Calu3 (cell line): ENCODE measurements around the gene HMCN1. TPM values are rescaled to one million over a fixed set of nuclear protein-coding genes. Genes with fewer than 3 reads are reported as not detected.
A peak's percentile ranks its signal among the peaks of the same experiment; 100 is the strongest.

Experiments used
- BruUV-seq: library from RNA; stranded (reverse); fragments of 400-500 nt; replicated peaks from 2 replicates; lab custom pipeline; 2021; lab: Mats Ljungman, UMichigan
- CTCF ChIA-PET: fragments of 300-600 bp; sonication (Branson Sonifier 250); formaldehyde crosslinking; loops from one replicate; lab custom pipeline; 2022; ENCODE audit warnings: antibody characterized with exemption; lab: Charles Lee
- DNase-seq: peaks from one replicate; pipeline ENCODE4 v3.0.0; 2022
- H3K27ac Mint-ChIP-seq: one replicate; pipeline ENCODE4 v1.8.0; 2022; ENCODE audit warnings: mixed read lengths; ENCODE audit not compliant: unreplicated experiment
- H3K27me3 Mint-ChIP-seq: one replicate; pipeline ENCODE4 v1.8.0; 2022; ENCODE audit warnings: mixed read lengths; ENCODE audit not compliant: unreplicated experiment
- H3K36me3 Mint-ChIP-seq: one replicate; pipeline ENCODE4 v1.8.0; 2022; ENCODE audit warnings: mild to moderate bottlenecking, moderate library complexity, mixed read lengths; ENCODE audit not compliant: insufficient read depth, unreplicated experiment
- H3K4me1 Mint-ChIP-seq: one replicate; pipeline ENCODE4 v1.8.0; 2022; ENCODE audit warnings: mild to moderate bottlenecking, low read depth, mixed read lengths; ENCODE audit not compliant: unreplicated experiment
- H3K4me3 Mint-ChIP-seq: one replicate; pipeline ENCODE4 v1.8.0; 2022; ENCODE audit warnings: mild to moderate bottlenecking, low read depth, moderate library complexity, mixed read lengths; ENCODE audit not compliant: unreplicated experiment
- H3K9me3 Mint-ChIP-seq: one replicate; pipeline ENCODE4 v1.8.0; 2022; ENCODE audit warnings: low read depth, mixed read lengths; ENCODE audit not compliant: unreplicated experiment
- intact Hi-C: fragments of 100-400 bp; cut with micrococcal nuclease; formaldehyde crosslinking; loops from one replicate; pipeline ENCODE4 v1.10.0; 2022; ENCODE audit not compliant: unreplicated experiment
- total RNA-seq: library from RNA; stranded (reverse); gene quantifications from 2 replicates; pipeline ENCODE4 v1.2.3, GENCODE V29; 2022
- TF ChIP-seq, protein P1 (sequence below): fragments of 200-600 bp; IDR thresholded peaks from one replicate; pipeline ENCODE4 v1.8.0; 2022; ENCODE audit warnings: antibody characterized with exemption; ENCODE audit not compliant: unreplicated experiment

HMCN1 gene
- total RNA-seq, 1 experiment from 2014 or later: 0.05 TPM

DNA sequence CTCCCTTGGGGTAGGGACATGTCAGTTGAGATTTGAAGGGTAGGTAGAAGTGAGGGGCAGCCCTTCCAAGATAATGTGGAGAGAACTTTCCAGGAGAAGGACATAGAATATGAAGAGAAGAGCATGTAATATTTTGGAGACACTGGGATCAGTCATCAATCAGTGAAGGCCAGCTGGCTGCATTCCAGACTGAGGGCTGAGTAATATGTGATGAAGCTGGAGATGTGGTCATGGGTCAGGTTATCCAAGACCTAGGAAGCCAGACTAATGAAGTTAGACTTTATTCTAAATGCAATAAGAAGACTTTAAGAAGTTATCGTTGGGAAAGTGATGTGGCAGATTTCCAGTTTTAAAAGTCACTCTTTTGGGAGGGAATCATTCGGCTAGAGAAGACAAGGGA, 262.0 kb downstream of the HMCN1 start:
- CTCF ChIA-PET: no interaction called here
- no peaks in the 10 kb centered on the region for H3K9me3 Mint-ChIP-seq
- no peak overlapping the region for H3K27ac Mint-ChIP-seq
- peaks cover 10% of the 10 kb centered on the region for H3K4me1 Mint-ChIP-seq
- no peaks in the 10 kb centered on the region for H3K36me3 Mint-ChIP-seq
- intact Hi-C loops: no loop called here
- BruUV-seq: no TSS peak
- H3K4me3 Mint-ChIP-seq: no peak overlapping the region
- DNase-seq: peak; percentile 14
- TF ChIP-seq, protein P1, sequence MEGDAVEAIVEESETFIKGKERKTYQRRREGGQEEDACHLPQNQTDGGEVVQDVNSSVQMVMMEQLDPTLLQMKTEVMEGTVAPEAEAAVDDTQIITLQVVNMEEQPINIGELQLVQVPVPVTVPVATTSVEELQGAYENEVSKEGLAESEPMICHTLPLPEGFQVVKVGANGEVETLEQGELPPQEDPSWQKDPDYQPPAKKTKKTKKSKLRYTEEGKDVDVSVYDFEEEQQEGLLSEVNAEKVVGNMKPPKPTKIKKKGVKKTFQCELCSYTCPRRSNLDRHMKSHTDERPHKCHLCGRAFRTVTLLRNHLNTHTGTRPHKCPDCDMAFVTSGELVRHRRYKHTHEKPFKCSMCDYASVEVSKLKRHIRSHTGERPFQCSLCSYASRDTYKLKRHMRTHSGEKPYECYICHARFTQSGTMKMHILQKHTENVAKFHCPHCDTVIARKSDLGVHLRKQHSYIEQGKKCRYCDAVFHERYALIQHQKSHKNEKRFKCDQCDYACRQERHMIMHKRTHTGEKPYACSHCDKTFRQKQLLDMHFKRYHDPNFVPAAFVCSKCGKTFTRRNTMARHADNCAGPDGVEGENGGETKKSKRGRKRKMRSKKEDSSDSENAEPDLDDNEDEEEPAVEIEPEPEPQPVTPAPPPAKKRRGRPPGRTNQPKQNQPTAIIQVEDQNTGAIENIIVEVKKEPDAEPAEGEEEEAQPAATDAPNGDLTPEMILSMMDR: no peak
- H3K27me3 Mint-ChIP-seq: no peaks in the 10 kb centered on the region

DNA sequence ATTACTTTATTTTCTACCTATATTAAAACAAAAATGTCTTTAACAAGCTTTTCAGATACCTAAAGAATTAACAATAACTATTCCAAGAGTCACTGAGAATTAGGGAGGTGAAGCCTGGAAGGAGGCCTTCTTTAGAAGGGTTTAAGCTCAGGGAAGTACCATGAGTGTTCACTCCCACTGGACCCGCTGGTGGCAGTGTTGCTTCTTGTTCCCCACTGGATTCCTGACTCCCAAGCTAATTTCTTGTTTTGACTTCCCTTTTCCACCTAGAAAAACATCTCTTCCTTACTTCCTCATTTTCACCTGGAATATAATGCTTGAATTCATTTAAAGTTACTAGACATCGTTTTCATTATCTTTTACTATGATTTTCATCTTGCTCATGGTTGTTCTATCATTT, 264.2 kb downstream of the HMCN1 start:
- CTCF ChIA-PET: interaction anchor here (0.7 to 0.9 kb wide), 2 partner anchors 10 to 217 kb away, joined by 3 read pairs; no protein-coding TSS in a partner anchor
- Mint-ChIP-seq H3K4me1 (peaks cover 10% of the 10 kb centered on the region), H3K27me3 (no peaks in the 10 kb centered on the region), H3K4me3 (no peak overlapping the region), H3K27ac (no peak overlapping the region), H3K9me3 (no peaks in the 10 kb centered on the region), H3K36me3 (no peaks in the 10 kb centered on the region)
- TF ChIP-seq, protein P1: no peak
- BruUV-seq: no TSS peak
- DNase-seq: peak; percentile 11
- intact Hi-C loops: loop anchor here (1.0 kb wide), 1 partner anchor 214 kb away; no protein-coding TSS in a partner anchor

GRCh38 chr1:186002406-186002805, 268.2 kb downstream of the HMCN1 start:
- intact Hi-C loops: no loop called here
- CTCF ChIA-PET: no interaction called here
- no peaks in the 10 kb centered on the region for H3K9me3 Mint-ChIP-seq
- H3K36me3 Mint-ChIP-seq: no peaks in the 10 kb centered on the region
- TF ChIP-seq, protein P1: no peak
- no peaks in the 10 kb centered on the region for H3K4me1 Mint-ChIP-seq
- no peaks in the 10 kb centered on the region for H3K27me3 Mint-ChIP-seq
- H3K27ac Mint-ChIP-seq: no peak overlapping the region
- DNase-seq: no peak
- BruUV-seq: no TSS peak
- H3K4me3 Mint-ChIP-seq: no peak overlapping the region

DNA sequence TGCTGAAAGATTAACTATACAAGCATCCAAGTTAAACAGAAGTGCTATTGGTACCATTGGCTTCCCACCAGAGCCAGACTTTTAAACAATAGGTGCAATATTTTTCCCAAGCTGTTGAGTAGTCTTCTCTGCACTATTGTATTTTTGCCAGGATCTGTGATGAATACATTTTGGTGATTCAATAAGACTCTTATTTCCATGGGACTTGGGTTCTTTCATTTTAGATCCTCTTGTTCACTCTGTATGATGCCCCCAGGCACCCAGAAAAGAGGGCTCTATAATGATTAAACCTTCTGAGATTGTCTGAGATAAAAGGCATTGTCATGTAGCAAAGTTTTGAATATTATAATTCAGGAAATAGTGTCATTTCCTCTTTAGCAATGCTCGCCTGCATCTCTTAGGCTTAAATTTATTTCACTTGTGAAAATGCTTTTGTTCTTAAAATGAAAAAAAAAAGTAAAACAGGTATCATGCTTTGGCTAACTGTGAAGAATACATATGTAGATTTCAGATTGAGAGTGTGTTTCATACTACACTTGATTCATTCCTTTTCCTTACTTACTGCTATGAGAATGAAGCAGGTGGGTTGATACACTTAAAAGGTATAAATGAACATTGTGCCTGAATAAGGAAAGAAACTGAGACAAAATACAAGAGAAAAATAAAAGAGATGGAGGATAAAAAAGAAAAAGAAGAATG, 275.0 kb downstream of the HMCN1 start:
- no peaks in the 10 kb centered on the region for H3K4me1 Mint-ChIP-seq
- H3K4me3 Mint-ChIP-seq: no peak overlapping the region
- H3K9me3 Mint-ChIP-seq: no peaks in the 10 kb centered on the region
- DNase-seq: no peak
- no peak overlapping the region for H3K27ac Mint-ChIP-seq
- no peaks in the 10 kb centered on the region for H3K27me3 Mint-ChIP-seq
- TF ChIP-seq, protein P1: no peak
- no TSS peak for BruUV-seq
- H3K36me3 Mint-ChIP-seq: no peaks in the 10 kb centered on the region
- CTCF ChIA-PET: no interaction called here
- intact Hi-C loops: no loop called here
